Endothelial cell of umbilical vein (primary cell): ENCODE results near the gene KIRREL1.

ENCODE experiments used
- EZH2 ChIP-seq: IDR thresholded peaks from 2 replicates; pipeline ENCODE4 v1.6.1; 2012; ENCODE audit warnings: borderline replicate concordance, low read depth, mild to moderate bottlenecking, moderate library complexity, low read length, inconsistent platforms; ENCODE audit not compliant: severe bottlenecking
- POLR2AphosphoS5 ChIP-seq: IDR thresholded peaks from 2 replicates; pipeline ENCODE4 v1.6.1; 2012; ENCODE audit warnings: low read depth, mild to moderate bottlenecking, control low read depth, low read length, moderate library complexity; ENCODE audit not compliant: insufficient read depth
- TF ChIP-seq, protein P1 (sequence below), 2 donors: IDR thresholded peaks; 1 replicate in 1 of 2; 2 replicates in 1 of 2; pipeline ENCODE4 v1.5.1; 2011; ENCODE audit warnings: low read length in 2 of 2, mild to moderate bottlenecking in 2 of 2, moderate library complexity in 2 of 2, control low read depth in 1 of 2, inconsistent platforms in 1 of 2, low read depth in 1 of 2; ENCODE audit not compliant: insufficient read depth in 1 of 2; ENCODE audit errors: extremely low read depth in 1 of 2

DNA sequence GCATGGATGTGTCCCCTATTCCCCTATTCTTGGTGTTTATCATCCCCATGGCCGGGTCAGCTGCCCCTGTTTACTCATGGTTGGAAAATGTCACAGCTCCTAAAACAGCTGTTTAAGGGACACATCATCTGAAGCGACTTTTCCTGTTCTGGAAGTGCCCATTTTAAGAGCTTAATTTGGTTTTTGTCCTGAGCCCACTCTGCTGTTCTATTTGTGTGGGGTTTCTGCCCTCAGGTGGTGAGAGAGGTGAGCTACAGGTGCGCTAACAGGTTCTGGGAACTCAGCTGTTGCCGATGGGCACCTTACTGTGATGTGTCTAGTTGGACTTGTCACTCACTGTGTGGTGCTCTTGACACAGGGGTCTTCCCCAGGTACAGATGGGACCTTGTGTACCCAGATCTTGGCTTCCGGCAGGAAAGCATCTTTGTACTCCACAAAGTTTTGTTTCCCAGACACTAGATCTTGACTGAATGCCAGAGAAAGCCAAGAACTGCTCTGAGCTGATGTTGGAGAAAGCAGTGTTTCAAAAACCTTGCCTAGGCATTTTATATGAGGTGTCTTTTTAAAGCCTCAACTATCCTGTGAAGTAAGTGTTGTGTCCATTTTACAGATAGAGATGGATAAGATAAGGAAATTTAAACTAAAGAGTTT lies 128.3 kb downstream of the KIRREL1 start:
- TF ChIP-seq POLR2AphosphoS5 (no peak), EZH2 (no peak)
- TF ChIP-seq, protein P1, sequence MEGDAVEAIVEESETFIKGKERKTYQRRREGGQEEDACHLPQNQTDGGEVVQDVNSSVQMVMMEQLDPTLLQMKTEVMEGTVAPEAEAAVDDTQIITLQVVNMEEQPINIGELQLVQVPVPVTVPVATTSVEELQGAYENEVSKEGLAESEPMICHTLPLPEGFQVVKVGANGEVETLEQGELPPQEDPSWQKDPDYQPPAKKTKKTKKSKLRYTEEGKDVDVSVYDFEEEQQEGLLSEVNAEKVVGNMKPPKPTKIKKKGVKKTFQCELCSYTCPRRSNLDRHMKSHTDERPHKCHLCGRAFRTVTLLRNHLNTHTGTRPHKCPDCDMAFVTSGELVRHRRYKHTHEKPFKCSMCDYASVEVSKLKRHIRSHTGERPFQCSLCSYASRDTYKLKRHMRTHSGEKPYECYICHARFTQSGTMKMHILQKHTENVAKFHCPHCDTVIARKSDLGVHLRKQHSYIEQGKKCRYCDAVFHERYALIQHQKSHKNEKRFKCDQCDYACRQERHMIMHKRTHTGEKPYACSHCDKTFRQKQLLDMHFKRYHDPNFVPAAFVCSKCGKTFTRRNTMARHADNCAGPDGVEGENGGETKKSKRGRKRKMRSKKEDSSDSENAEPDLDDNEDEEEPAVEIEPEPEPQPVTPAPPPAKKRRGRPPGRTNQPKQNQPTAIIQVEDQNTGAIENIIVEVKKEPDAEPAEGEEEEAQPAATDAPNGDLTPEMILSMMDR (IDR thresholded peaks at IDR 0.05; ENCODE audit: extremely low read depth in 1 of 2, insufficient read depth in 1 of 2, low read depth in 1 of 2, low read length in 2 of 2) = peak; percentile 56 to 66
